Astrocyte of the spinal cord (primary cell): Measurements from ENCODE around the gene ARID5B.

Experiments used
- DNase-seq: peaks from one replicate; pipeline ENCODE4 v3.0.0; 2011; ENCODE audit warnings: low read depth, low spot score
- H3K4me3 ChIP-seq: 2 replicates; pipeline ENCODE4 v1.5.1; 2011; ENCODE audit warnings: low read depth, mild to moderate bottlenecking, low read length, moderate library complexity
- CTCF ChIP-seq: IDR thresholded peaks from 2 replicates; pipeline ENCODE4 v1.5.1; 2012; ENCODE audit warnings: low read depth, mild to moderate bottlenecking, low read length, inconsistent platforms
- in situ Hi-C: cut with HindIII; loops from 2 replicates; pipeline ENCODE4 v1.10.0; 2017; ENCODE audit warnings: low sequenced_read_pairs

Gene ARID5B

GRCh38 chr10:61944410-61945147 lies 43.1 kb downstream of the ARID5B start:
- no peak for TF ChIP-seq CTCF
- H3K4me3 ChIP-seq, result no peak overlapping the region
- in situ Hi-C loops, result no loop called here
- DNase-seq, result no peak

DNA sequence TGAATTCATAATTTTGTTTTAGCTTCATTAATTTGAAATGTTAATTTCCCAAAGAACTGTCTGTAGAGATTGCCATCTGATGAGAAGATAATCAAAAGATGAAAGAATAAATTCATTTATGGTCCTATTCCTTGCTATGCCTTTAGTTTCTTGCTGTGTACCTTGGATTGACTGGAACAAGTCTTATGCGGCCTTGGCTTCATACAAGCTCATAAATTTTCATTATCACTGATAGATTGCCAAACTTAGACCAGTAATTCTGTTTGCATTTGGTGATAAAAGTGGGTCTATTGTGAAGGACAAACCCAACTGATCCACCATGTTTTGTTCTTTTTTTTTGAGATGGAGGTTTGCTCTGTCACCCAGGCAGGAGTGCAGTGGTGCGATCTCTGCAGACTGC lies 48.2 kb downstream of the ARID5B start:
- DNase-seq, result no peak
- H3K4me3 ChIP-seq, result no peak overlapping the region
- no peak for TF ChIP-seq CTCF
- in situ Hi-C loops, result no loop called here

GRCh38 chr10:61950449-61951143 lies 49.1 kb downstream of the ARID5B start:
- in situ Hi-C loops, result no loop called here
- no peak overlapping the region for H3K4me3 ChIP-seq
- DNase-seq, result no peak
- TF ChIP-seq CTCF, result no peak

- in situ Hi-C loops, result no loop called here
- no peak for DNase-seq
- H3K4me3 ChIP-seq, result no peak overlapping the region
- no peak for TF ChIP-seq CTCF
Observed at GRCh38 chr10:61951144-61951483, 49.6 kb downstream of the ARID5B start.

DNA sequence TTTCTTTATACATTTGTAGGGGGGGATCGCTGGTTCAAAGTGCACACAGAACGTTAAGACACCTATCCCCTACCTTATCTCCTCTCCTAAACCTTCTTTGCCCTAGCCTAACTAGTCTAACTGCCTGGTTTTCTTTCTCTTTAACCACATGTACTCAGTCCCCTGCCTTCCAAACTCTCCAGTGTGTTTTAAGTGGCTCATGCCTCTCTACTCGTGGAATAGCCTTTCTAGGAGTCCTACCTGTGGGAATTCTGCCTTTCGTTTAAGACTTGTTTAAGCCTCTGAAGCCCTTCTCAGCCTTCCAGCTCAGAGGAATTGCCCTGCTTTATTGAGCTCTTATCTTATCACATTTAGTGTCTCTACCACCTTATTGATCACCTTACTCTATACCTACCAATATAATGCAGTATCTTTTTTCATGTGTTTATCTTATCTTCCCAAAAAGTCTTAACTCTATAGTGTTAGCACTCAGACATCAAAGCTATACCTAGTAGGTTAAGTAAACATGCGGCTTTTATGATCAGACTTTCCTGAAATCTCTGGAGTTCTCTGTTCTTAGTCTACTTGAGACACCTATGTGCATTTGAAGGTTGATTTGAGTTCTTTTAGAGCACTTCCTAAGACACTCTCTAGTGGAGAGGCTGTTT lies 50.7 kb downstream of the ARID5B start:
- no peak for DNase-seq
- H3K4me3 ChIP-seq, result no peak overlapping the region
- in situ Hi-C loops, result no loop called here
- TF ChIP-seq CTCF, result no peak

DNA sequence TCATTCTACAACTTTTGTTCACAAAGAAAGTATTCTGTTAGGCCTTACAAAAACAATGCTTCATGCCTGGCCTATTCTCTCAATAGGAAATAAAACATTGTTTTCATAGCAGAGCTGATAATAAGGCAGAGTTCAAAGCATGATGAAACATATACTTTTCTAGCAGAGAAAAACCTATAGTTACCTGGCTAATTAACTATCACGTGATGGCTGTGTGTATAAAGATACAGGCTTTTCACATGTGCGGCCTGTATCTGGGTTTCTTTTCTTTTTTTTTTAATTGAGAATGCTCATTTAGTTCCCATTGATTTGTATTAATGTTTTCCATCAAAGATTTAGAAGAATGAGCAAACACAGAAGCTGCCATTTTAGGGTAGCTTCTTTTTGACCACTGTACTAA lies 51.7 kb downstream of the ARID5B start:
- TF ChIP-seq CTCF, result no peak
- DNase-seq, result no peak
- no peak overlapping the region for H3K4me3 ChIP-seq
- in situ Hi-C loops, result no loop called here
